Kidney glomerular epithelial cell (primary cell): ENCODE results near the gene THRA.

Experiments
- DNase-seq: peaks from one replicate; lab custom pipeline; 2025; lab: John Stamatoyannopoulos, UW

THRA gene

DNA sequence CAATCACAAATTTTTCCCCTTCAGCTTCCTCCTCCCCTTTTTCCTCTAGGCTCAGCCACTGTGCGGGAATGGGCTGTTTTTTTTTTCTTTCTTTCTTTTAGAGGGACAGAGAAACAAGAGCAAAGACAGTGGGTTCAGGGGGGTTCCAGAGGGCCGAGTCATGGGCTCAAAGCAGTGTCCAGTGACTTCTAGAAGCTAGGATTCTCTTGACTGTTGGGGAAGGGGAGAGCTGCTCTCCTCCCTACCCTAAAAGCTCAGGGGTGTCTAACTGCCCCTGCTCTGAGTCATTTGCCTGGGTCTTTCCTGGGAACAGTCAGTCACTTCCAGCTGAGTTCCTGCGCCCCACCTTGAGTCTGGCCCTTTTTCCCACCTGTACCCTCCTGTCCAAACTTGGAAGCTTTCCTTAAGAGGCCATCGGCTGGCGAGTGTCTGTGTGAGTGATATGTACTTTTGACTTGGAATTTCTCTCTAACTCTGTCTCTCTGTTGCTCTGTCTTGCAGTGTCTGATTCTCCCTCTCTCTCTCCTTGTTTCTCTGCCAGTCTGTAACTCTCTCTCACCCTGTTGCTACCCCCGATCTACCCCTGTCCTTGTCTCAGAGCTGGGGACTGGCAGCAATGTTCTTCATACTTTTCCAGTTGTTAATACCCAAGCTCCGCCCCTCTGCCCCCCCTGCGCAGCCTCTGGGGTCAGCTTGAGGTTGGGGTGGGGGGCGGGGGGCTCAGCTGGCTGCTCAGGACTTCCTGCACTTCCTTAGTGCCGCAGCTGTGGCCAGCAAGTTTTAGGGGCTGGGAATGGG, 2.4 kb downstream of the THRA start:
- peak; percentile 31 for DNase-seq

DNA sequence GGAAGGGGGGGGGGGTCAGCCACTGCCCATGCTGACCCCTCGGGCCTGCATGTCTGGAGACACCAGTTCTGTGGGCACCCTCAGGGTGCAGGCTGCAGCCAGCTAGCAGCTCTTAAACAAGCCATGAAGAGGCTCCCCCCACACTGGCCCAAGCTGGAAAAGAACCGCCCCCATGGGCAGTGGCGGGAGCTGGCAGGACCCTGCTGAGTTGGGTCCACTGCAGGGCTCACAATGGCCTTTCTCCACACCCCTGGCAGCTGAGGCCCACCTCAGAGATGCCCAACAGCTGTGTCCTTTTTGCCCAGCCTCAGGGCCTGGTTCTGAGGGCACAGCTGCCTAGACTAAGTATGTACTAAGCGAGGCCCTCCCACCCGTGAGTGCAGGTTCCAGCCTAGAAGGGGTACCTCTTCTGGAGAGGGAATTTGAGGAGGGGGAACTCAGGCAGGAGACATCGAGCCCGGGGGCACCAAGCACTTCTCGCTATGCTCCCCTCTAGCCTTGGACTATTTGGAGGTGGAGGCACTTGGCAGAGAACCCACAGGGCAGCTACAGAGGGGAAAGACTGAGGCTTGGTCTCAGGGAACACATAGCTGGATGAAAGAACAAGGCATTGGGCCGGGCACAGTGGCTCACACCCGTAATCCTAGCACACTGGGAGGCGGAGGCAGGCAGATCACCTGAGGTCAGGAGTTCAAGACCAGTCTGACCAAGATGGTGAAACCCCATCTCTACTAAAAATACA, 3.2 kb downstream of the THRA start:
- DNase-seq = no peak

DNA sequence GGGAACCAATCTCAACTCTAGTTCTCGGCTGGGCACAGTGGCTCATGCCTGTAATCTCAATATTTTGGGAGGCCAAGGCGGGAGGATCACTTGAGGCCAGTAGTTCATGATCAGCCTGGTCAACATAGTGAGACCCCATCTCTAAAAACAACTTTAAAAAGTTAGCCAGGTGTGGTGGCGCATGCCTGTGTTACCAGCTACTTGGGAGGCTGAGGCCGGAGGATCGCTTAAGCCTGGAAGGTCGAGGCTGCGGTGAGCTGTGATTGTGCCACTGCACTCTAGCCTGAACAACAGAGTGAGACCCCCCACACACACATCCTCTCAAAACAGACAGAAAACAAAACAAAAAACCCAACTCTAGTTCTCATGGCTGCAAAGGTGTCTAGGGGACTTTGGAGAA, 4.9 kb downstream of the THRA start:
- DNase-seq = no peak

DNA sequence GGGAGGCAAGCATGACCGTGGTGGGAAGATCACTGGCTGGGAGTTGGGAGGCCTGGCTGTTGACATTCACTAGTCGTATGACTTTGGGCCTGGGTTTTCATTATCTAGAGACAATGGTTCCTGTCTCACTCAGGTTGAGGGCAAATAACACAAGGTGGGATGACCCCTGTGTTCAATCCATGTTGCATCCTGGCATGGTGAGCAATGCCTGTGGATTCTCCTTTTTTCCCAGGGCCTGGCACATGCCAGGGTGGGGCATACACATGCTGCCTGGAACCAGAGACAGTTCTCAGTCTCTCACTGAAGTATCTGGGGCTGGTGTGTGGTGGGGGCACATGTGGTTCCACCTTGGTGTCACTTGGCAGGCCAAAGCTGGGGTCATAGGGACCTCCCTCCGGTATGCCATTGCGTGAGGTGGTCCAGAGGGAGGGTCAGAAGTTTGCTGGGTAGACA, 5.4 kb downstream of the THRA start:
- no peak for DNase-seq

DNA sequence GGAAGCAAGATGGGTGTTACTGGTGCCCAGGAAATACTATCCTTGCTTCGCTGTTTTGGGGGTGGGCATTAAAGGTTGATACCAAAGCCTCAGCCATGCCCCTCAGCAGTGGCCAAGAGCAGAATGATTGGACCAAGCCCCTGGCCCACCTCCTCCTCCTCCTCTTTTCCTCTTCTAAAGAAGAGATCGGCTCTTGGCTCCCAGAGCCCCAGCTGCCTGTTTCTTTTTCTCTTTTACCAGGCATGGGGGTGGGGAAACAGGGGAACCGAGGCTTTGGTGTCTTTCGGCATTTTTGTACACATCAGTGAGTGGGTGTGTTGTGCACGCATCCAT, 5.8 kb downstream of the THRA start:
- no peak for DNase-seq

DNA sequence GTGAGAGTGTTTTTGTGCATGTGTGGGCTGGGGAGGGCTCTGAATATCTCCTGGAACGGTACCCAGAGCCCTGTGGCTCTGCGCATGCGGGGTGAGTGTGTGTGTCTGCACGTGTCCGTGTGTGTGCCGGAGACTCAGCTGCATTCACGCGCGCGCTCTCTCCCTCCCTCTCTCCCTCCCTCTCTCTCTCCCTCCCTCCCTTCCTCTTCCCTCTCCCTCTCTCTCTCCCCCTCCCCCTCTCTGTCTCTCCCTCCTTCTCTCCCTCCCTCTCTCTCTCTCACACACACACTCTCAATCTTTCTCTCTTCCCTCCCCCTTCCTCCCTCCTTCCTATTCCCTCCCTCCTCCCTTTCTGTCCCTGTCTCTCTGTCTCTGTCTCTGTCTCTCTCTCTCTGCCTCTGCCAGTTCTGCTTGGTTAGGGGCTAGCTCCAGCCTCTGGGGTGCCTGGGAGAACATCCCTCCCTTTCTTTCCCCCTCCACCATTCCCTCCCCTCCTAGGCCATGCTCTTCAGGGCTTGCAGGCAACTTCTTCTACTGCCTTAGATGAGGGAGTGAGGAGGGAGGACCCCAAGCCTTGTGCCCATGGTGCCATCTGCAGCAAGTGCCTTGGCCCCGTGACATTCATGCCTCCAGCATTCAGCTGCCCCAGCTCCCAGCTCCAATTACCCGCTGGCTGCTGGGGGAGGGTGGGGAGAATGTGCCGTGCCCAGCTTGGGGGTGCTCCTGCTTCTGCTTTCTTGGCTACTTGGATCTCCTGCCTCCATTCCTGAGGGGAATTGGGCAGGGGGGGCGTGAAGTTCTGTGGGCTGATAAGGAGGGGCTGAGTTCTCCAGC, 6.4 kb downstream of the THRA start:
- peak; percentile 34 for DNase-seq

DNA sequence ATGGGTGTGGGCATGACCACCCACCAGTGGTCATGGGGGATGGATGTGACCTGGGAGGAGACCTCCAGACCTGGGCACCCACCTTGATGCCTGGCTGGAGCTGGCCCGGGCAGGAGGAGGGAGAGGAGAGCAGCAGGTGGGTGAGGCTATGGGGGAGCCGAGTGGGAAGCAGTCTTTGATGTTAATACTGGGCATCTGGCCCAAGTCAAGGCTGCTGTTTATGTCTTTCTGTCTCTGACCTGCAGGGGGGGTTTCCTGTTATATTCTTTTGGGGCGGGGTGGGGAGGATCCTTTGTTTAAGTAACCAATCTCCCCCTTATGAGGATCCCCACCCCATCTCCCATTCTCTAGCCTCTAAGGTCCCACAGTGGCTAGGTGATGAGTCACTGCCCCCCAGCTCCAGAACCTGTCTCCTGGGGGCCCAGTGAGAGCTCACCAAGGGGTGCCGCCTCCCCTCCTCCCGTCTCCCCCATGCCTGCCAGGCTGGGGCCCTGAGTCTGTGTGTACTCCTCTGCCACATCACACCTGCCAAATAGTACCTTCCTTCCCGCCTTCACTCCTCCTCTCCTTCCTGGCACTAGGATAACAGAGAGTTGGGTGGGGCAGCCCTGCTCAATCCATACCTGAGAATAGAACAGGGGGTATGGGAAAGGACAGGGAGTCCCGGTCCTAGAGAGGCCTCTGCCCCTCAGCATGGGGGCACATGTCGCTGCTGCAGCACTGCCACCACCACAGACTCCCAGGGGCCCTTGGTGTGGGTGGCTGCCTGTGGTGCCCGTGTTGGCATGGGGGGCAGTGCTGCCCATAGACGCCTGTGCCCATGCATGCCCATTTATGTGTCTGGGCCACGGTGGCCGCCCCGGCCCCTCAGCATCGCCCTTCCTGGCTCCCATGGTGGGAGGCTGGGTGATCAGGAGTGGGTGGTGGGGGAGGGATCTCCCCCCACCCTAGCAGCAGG, 7.3 kb downstream of the THRA start:
- DNase-seq = no peak

DNA sequence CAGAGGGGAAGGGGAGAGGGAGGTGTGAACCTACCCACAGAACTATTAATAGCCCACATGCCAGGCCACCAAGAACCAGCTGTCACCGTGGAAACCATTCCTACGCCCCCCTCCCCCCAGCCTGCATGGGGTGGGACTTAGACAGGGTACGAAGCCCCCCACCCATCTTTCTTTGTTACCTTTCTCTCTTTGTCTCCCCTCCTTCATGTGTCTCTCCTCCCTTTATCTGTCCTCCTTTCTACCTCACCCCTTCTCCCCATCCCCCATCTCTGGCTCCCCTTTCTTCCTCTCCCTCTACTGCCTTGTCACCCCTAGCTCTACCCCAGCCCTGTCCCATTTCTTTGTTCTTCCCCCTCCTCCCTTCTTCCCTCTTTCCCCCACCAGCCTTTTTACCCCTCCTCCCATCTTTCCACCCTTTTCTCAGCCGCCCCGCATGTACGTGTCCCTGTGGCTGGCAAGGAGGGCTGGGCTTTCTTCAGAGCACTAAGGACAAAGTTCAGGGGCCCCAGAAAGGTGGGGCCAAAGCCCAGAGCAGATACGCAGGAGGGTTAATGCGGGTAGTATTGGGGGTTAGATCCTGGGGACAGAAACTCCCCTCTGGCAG, 8.0 kb downstream of the THRA start:
- no peak for DNase-seq

DNA sequence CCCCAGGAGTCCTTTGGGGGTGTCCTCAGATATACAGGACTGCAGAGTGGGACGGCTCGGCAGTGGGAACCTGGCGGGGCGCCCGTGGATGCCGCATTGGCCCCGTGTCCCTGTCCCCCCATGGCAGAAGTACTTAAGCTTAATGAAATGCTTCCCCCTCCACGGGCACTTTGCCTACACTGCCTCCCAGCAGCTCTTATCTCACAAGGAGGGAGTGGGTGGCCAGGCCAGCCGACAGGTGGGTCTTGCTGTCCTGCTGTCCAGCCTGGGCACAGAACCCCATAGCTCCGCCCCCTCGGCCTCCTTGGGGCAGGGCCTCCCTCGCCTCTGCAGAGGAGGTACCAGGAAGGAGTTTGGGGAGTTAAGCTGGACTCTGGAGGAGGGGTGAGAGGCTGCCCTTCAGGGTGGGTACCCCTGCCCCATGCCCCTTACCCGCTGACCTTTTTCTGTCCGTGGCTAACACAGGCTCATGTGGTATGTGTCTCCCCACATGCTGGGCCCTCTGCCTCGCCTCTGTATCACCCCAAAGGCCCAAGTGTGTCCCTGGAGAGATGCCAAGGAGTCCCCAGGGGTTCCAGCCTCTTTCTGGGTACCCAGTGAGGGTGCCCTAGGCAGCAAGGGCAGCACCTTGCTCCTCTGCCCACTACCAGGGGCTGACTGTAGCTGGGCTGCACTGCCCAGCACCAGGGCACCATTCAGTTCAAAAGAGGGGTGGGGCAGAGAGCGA, 8.7 kb downstream of the THRA start:
- no peak for DNase-seq

DNA sequence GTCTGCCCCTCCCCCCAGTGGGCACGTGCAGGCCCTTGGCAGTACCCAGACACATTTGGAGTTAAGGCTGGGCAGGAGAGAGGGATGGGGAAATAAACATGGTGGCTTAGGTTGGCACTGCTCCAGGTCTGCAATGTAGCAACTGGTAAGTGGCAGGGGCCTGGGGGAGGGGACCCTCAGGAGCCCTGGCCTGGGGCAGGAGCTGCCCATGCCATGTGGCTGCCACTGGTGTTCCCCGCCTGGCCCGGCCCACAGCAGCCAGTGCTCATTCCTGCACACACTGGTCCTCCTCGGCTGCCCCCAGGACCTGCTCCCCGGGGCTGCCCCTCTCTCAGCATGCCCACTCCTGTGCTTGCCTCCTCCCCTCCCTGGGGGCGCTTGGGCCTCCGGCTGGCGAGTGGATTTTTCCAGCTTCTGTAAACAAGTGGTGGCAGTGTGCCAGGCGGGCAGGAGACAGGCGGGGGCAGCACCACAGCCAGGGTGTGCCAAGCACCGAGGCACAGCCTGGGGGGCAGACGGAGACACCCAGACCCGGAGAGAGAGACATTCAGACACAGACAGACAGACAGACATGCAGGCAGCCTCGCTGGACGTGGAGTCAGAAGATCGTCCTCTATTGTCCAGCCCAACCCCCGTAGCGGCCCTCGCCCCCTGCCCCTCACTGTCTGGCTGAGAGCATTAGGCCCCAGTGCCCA, 9.4 kb downstream of the THRA start:
- DNase-seq = peak; percentile 27

DNA sequence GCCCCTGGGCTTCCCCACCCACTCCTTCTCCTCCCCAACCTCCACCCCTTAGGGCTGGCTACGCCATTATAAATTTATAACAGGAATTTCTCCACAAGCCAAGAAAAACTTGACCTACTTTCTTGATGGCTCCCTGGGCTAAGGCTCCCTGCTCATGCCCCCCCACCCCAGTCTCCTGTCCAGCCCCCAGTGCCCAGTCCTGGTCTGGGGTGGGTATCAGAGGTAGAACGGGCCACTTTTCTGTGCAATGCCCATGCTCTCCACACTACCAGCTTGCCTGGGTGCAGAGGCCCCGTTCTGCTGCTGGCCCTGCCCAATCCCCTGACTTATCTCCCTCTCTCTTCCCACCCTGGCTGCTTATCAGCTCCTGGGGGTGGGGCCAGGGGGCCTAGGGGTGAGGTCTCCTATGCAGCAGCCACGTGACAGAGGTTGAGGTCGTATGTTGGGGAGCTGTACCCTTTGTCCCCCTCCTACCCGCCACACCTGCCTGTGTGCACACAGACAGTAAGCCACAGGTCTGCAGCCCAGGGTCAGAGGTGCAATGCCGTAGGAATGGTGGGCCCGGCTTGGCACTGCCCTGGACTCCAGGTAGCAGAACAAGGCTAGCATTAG, 10.1 kb downstream of the THRA start:
- DNase-seq = no peak

DNA sequence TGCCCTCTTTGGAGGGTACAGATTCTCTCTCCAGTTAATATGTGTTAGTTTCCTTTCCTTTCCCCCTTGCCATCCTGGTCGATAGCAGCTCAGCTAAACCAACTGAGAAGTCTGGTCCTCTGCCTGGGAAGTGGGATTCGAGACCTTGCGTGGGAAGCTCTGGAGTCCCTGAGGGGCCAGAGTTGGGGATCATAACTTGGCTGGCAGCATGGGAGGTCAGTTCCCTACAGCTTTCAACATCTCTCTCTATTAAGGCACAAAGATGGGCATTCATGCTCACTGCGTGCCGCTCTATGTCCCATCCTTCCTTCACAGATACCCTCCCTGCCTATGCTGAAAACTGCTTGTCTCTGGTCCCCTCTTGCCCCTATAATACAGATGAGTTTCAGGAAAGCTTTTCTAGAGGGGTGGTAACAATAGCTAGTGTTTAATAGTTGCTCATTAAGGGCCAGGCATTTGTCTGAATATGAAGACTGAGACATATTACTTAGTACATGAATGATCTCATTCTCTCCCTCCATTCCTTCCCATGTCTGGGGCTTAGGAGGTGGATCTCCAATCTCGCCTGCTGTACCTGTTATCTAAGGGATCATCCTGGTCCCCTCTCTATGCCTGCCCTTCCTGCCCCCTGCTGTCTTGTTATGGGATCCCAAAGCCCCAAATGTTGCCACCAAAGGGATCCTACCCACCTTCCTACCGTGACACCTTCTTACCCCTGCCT, 10.8 kb downstream of the THRA start:
- no peak for DNase-seq

DNA sequence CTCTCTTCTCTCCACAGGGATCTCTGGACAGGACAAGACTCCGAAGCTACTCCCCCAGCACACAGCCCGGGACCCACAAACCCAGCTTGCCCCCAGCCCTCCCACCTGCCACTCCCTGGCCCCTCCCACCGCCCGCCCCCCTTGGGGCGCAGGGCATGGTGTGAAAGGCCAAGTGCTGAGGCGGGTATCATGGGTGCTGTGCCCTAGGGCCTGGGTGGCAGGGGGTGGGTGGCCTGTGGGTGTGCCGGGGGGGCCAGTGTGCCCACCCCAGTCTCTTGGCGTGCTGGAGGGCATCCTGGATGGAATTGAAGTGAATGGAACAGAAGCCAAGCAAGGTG, 11.4 kb downstream of the THRA start:
- no peak for DNase-seq

DNA sequence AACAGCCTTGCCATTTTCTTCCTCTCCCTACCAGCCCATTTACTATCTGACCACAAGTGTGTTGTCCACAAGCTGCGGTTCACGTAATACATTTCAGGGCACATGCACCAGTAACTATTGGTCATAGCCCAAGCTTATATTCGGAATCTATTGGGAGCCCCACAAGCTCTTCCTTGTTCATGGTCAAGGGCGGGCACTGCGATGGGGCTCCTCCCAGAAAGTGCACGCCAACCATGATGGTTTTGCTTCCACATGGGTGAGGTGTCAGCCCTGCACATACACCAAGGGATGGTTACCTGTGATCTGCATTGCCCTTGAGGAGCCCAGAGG, 12.1 kb downstream of the THRA start:
- DNase-seq = no peak

DNA sequence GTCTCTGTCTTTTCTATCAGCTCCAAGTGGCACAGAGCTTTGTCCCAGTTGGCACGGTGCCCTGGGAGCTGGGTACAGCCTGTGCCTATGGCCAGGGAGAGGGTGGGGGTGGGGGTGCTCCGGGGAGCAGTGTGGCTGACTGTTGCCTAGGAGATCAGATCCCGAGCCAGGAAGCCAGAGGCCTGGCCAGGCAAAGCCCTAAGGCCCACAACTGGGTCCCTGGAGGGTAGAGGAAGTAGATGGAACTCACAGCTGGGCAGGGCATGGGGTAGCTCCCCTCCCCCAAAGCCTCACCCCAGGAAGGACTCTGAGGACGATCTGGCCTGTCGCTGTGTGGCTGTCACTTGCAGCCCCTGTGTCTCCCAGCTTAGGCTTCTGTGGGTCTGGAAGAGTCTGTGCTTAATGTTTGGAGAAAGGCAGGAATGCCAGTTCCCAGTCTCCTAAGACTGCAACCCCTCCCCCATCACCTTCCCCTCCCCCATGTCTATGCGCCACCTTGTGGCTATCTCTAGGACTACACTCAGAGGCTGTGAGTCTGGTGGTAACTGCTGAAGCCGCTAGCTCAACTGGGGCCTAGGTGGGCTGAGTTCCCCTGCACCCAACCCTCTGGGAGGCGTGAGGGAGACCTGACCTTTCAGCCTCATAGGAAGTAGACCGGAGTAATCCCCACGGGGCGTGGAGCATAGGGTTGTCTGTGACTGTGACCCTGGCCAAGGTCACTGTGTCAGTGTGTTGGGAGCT, 12.6 kb downstream of the THRA start:
- DNase-seq = no peak

DNA sequence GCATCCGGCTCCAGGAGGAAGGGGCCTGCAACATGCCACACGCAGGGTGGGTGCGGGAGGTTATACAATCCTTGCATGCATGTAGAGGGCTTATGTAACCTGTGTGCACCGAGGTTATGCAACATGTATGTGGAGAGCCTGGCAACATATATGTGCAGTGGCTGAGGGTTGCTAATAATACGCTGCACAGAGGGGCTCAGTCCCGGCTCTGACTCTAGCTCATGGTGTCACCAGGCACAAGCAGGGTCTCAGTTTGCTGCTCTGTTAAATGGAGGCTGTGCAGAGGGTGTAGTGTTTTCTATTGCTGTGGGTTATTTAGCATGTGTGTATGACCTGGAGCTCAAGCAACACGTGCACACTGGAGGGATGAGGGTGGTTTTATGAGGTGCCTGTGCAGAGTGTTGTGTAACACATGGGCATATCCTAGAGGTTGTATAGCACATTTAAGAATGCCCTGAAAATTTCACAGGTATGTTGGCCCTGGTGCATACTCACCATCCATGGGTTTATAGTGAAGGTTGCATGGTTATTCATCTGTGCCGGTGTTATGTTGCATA, 13.3 kb downstream of the THRA start:
- no peak for DNase-seq

DNA sequence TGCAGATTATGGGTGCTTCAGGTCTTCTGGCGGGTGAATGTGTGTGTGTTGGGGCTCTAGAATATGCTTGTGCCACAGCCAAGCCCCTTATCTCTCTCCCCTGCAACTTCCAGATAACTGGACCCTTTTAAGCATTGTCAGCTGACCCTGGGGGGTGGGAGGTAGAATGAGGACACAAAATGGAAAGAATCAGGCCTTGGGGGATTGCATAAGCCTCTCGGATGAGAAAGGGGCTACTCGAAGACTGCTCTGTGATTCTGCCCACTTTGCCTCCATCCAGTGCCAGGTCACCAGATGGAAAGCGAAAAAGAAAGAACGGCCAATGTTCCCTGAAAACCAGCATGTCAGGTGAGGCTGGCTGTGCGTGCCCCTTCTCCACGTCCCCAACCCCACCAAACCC, 13.8 kb downstream of the THRA start:
- no peak for DNase-seq

DNA sequence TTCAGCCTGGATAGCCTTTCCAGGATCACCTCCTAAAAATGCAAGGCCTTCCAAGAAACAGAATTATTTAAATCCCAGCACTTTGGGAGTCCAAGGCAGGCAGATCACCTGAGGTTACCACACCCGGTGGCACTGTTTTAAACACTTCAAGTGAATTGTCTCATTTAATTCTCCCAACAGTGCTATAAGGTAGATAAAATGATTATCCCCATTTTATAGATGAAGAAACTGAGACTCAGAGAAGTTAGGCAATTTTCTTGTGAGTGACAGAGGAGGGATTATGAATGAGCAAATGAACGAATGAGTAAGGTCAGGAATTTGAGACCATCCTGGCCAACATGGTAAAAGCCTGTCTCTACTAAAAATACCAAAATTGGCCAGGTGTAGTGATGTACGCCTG, 16.8 kb downstream of the THRA start:
- no peak for DNase-seq
